K562 (cell line): Measurements from ENCODE around the gene WDR46. TPM values are rescaled to one million over a fixed set of nuclear protein-coding genes. Genes with fewer than 3 reads are reported as not detected.

Experiments used
- ARHGAP35 ChIP-seq: fragments of 450-650 bp; IDR thresholded peaks from 2 replicates; pipeline ENCODE4 v1.6.1; 2018; ENCODE audit not compliant: partially characterized antibody
- BACH1 ChIP-seq: fragments of 200-800 bp; sonication (Bioruptor generic); IDR thresholded peaks from 2 replicates; pipeline ENCODE4 v1.6.1; 2016; ENCODE audit warnings: missing genetic modification characterization, missing compliant biosample characterization
- E2F4 ChIP-seq: sonication (generic); formaldehyde crosslinking; IDR thresholded peaks from 2 replicates; pipeline ENCODE4 v1.8.0; 2022; ENCODE audit warnings: mild to moderate bottlenecking, low read depth, missing genetic modification reagents
- ELF2 ChIP-seq: fragments of 250-450 bp; sonication (Bioruptor Pico); IDR thresholded peaks from 2 replicates; pipeline ENCODE4 v1.5.0; 2021; ENCODE audit warnings: mild to moderate bottlenecking
- FOXM1 ChIP-seq, 2 experiments: fragments of 450-650 bp in 1 of 2; sonication (generic) in 1 of 2; formaldehyde crosslinking in 1 of 2; IDR thresholded peaks; 2 replicates each; pipeline versions ENCODE4 v1.6.1 to v1.9.0; 2017 to 2022; ENCODE audit warnings: low read depth in 2 of 2, mild to moderate bottlenecking in 2 of 2, missing genetic modification reagents in 1 of 2, moderate library complexity in 1 of 2
- HMGN3 ChIP-seq: IDR thresholded peaks from 2 replicates; pipeline ENCODE4 v1.6.1; 2011; ENCODE audit warnings: borderline replicate concordance, low read depth, mild to moderate bottlenecking, mixed read lengths, low read length; ENCODE audit not compliant: insufficient read length; ENCODE audit errors: extremely low read depth
- HSF4 ChIP-seq: fragments of 250-450 bp; sonication (Bioruptor Pico); IDR thresholded peaks from 2 replicates; pipeline ENCODE4 v2.1.2; 2022; ENCODE audit warnings: mild to moderate bottlenecking, moderate library complexity, borderline replicate concordance
- KAT2B ChIP-seq: IDR thresholded peaks from one replicate; pipeline ENCODE4 v1.6.1; 2012; ENCODE audit warnings: low read depth, mild to moderate bottlenecking, control low read depth, inconsistent platforms, low read length, moderate library complexity
- MAFK ChIP-seq: IDR thresholded peaks from 2 replicates; pipeline ENCODE4 v1.6.1; 2011; ENCODE audit warnings: low read length, improper control_type of control experiment
- MECOM ChIP-seq: fragments of 250-450 bp; sonication (Bioruptor Pico); IDR thresholded peaks from 2 replicates; pipeline ENCODE4 v1.8.0; 2022; ENCODE audit warnings: inconsistent platforms
- PHF20 ChIP-seq: fragments of 450-650 bp; IDR thresholded peaks from 2 replicates; pipeline ENCODE4 v1.6.1; 2018; ENCODE audit not compliant: partially characterized antibody
- PHTF2 ChIP-seq: fragments of 250-450 bp; sonication (Bioruptor Pico); IDR thresholded peaks from 2 replicates; pipeline ENCODE4 v1.5.0; 2021; ENCODE audit warnings: mild to moderate bottlenecking
- PTBP1 ChIP-seq: fragments of 200-400 bp; formaldehyde crosslinking; IDR thresholded peaks from 2 replicates; pipeline ENCODE4 v1.6.1; 2017; ENCODE audit warnings: low read depth, low read length
- PTTG1 ChIP-seq: fragments of 450-650 bp; IDR thresholded peaks from 2 replicates; pipeline ENCODE4 v1.6.1; 2016; ENCODE audit warnings: low read depth, mild to moderate bottlenecking, missing genetic modification characterization, missing compliant biosample characterization
- TAF7 ChIP-seq: fragments of 450-650 bp; IDR thresholded peaks from 2 replicates; pipeline ENCODE4 v1.6.1; 2016; ENCODE audit warnings: missing genetic modification characterization, missing compliant biosample characterization
- TRIM24 ChIP-seq, 2 experiments: fragments of 450-650 bp; IDR thresholded peaks; 2 replicates each; pipeline ENCODE4 v1.6.1; 2016
- XRCC5 ChIP-seq: fragments of 200-400 bp; formaldehyde crosslinking; IDR thresholded peaks from 2 replicates; pipeline ENCODE4 v1.6.1; 2017; ENCODE audit warnings: low read depth, mild to moderate bottlenecking, low read length
- ZFX ChIP-seq: sonication (generic); formaldehyde crosslinking; IDR thresholded peaks from 2 replicates; pipeline ENCODE4 v1.8.0; 2022; ENCODE audit warnings: mild to moderate bottlenecking, missing genetic modification reagents, moderate library complexity
- ZNF143 ChIP-seq: sonication (generic); formaldehyde crosslinking; IDR thresholded peaks from 2 replicates; pipeline ENCODE4 v1.9.0; 2022; ENCODE audit warnings: mild to moderate bottlenecking, missing genetic modification reagents
- ZNF384 ChIP-seq: IDR thresholded peaks from 2 replicates; pipeline ENCODE4 v1.6.1; 2012; ENCODE audit warnings: low read depth, low read length, improper control_type of control experiment
- ZNF507 ChIP-seq: conservative IDR thresholded peaks from 2 replicates; pipeline ENCODE4 v1.6.1; 2017; ENCODE audit warnings: missing genetic modification characterization, missing compliant biosample characterization
- ZNF830 ChIP-seq: fragments of 250-450 bp; sonication (Bioruptor Pico); IDR thresholded peaks from 2 replicates; pipeline ENCODE4 v1.5.0; 2021; ENCODE audit warnings: mild to moderate bottlenecking
- polyA plus RNA-seq, 8 experiments: library from polyadenylated mRNA; depleted of rRNA in 4 of 8; stranded (reverse) in 5 of 8; unstranded in 3 of 8; fragments of >200 nt; fragmentation: Nextera tagmentation in 2 of 8; fragmentation: Illumina TruSeq in 1 of 8; extraction: Ambion mirVana in 2 of 8; extraction: Trizol in 1 of 8; gene quantifications; 2 replicates each; pipeline versions ENCODE4 v1.2.1 to v1.2.3, GENCODE V29; 2011 to 2014; ENCODE audit warnings: inconsistent platforms in 1 of 8, missing spikeins in 1 of 8
- total RNA-seq, 7 experiments: library from RNA; depleted of rRNA in 6 of 7; stranded (reverse); fragments of >200 nt in 6 of 7; fragmentation: Illumina TruSeq in 2 of 7; extraction: Trizol in 2 of 7; gene quantifications; 2 replicates each; pipeline versions ENCODE4 v1.2.1 to v1.2.3, GENCODE V29; 2011 to 2021; ENCODE audit warnings: low replicate concordance in 1 of 7
- TF ChIP-seq, protein P1 (sequence below): sonication (generic); formaldehyde crosslinking; IDR thresholded peaks from 2 replicates; pipeline ENCODE4 v1.4.0; 2020; ENCODE audit warnings: mild to moderate bottlenecking, missing genetic modification reagents
- TF ChIP-seq, protein P2 (sequence below): fragments of 450-650 bp; IDR thresholded peaks from 2 replicates; pipeline ENCODE4 v1.6.1; 2017; ENCODE audit warnings: mild to moderate bottlenecking, moderate library complexity

Gene WDR46
- total and polyA plus RNA-seq, 9 of the 15 experiments (the other 6 are each of a cell fraction or from before 2014, with no cell fraction given) = 8.9 to 146 (median 93.1) TPM

DNA sequence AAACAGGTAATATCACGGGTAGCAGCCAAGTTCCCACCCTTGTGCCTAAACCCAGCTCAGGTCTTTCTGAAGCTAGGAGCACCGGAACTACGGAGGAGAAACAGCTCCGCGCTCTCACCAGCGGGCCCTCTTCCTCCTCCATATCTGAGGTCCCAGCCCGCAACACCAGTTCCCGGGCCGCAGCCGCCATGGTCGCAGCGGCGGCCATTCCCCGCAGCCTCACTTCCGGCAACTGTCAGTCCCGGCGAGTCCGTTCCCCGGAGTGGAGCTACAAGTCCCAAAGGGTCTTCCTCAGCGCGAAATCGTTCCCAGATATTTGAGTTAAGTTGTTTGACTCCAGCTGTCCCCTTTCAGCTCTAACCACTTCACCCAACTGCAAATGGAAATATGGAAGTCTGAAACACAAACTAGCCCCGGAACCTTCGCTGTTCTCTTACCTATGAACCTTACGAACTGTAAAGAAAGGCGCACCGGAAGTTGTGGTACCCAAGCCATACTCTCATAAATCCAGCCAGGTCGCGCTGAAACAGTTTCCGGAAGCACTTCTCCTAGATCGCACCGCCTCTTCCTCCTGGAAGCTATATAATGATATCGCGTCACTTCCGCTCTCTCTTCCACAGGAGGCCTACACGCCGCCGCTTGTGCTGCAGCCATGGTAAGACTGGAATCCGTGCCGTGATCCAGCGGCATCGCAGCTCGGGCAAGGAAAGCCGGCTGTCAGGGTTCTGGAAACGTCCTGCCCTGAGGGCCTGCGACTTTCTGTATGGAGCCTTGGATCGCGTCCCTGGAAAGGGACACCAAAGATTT is 17.4 kb downstream of the WDR46 start, which contains the start of the genes RPS18 and VPS52 (continued):
- TF ChIP-seq, protein P1, sequence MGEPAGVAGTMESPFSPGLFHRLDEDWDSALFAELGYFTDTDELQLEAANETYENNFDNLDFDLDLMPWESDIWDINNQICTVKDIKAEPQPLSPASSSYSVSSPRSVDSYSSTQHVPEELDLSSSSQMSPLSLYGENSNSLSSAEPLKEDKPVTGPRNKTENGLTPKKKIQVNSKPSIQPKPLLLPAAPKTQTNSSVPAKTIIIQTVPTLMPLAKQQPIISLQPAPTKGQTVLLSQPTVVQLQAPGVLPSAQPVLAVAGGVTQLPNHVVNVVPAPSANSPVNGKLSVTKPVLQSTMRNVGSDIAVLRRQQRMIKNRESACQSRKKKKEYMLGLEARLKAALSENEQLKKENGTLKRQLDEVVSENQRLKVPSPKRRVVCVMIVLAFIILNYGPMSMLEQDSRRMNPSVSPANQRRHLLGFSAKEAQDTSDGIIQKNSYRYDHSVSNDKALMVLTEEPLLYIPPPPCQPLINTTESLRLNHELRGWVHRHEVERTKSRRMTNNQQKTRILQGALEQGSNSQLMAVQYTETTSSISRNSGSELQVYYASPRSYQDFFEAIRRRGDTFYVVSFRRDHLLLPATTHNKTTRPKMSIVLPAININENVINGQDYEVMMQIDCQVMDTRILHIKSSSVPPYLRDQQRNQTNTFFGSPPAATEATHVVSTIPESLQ = no peak; the same call in none of the 2 replicates
- peak; percentile 84; the same call in 1 of the 2 replicates for TF ChIP-seq BACH1 (tag)
- TF ChIP-seq HSF4 (CRISPR knock-in tag) = peak; percentile 62; the same call in 1 of the 2 replicates
- TF ChIP-seq PTTG1 (tag) = no peak
- no peak for TF ChIP-seq ZNF384
- no peak for TF ChIP-seq ZNF507 (tag)
- TF ChIP-seq, protein P2, sequence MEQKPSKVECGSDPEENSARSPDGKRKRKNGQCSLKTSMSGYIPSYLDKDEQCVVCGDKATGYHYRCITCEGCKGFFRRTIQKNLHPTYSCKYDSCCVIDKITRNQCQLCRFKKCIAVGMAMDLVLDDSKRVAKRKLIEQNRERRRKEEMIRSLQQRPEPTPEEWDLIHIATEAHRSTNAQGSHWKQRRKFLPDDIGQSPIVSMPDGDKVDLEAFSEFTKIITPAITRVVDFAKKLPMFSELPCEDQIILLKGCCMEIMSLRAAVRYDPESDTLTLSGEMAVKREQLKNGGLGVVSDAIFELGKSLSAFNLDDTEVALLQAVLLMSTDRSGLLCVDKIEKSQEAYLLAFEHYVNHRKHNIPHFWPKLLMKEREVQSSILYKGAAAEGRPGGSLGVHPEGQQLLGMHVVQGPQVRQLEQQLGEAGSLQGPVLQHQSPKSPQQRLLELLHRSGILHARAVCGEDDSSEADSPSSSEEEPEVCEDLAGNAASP = no peak
- peak; percentile 39 for TF ChIP-seq MAFK
- TF ChIP-seq HMGN3 = peak; percentile 60
- peak; percentile 100 for TF ChIP-seq ZFX
- TF ChIP-seq XRCC5 = peak; percentile 47
- no peak for TF ChIP-seq E2F4 (CRISPR knock-in tag)
- TF ChIP-seq ZNF830 (CRISPR knock-in tag) = peak; percentile 17; the same call in 1 of the 2 replicates
- peak in 1 of 2 experiments; percentile 100; a peak in 2 of 4 replicates for TF ChIP-seq TRIM24 (IDR thresholded peaks at IDR 0.05)
- TF ChIP-seq MECOM (CRISPR knock-in tag) = peak; percentile 71
- peak; percentile 99 for TF ChIP-seq TAF7 (tag)
- no peak for TF ChIP-seq PTBP1
- TF ChIP-seq PHF20 = peak; percentile 92
- TF ChIP-seq KAT2B = peak; percentile 83
- no peak for TF ChIP-seq ARHGAP35
- TF ChIP-seq FOXM1 (IDR thresholded peaks at IDR 0.05; ENCODE audit: low read depth) = peak; percentile 58; the same call in 1 of the 2 replicates
- no peak; the same call in 1 of the 2 replicates for TF ChIP-seq FOXM1 (CRISPR knock-in tag; IDR thresholded peaks at IDR 0.05; ENCODE audit: low read depth)
- no peak for TF ChIP-seq PHTF2 (CRISPR knock-in tag)
- no peak; the same call in none of the 2 replicates for TF ChIP-seq ELF2 (CRISPR knock-in tag)
- no peak for TF ChIP-seq ZNF143
